Activated naive CD8-positive, alpha-beta T cell treated with anti-CD3 and anti-CD28 coated beads for 36 hours (primary cell): ENCODE measurements around the gene CREB5. TPM values are rescaled to one million over a fixed set of nuclear protein-coding genes. Genes with fewer than 3 reads are reported as not detected.

Experiments used
- DNase-seq: peaks from one replicate; pipeline ENCODE4 v3.0.0; 2021
- H3K27ac Mint-ChIP-seq: one replicate; pipeline ENCODE4 v1.8.0; 2022; ENCODE audit warnings: mild to moderate bottlenecking, moderate library complexity, mixed read lengths
- H3K27me3 Mint-ChIP-seq: one replicate; pipeline ENCODE4 v1.8.0; 2022; ENCODE audit warnings: mild to moderate bottlenecking, mixed read lengths
- H3K36me3 Mint-ChIP-seq: one replicate; pipeline ENCODE4 v1.8.0; 2021; ENCODE audit warnings: mild to moderate bottlenecking, mixed read lengths
- H3K4me1 Mint-ChIP-seq: one replicate; pipeline ENCODE4 v1.8.0; 2021; ENCODE audit warnings: mixed read lengths
- H3K4me3 Mint-ChIP-seq: one replicate; pipeline ENCODE4 v1.8.0; 2022; ENCODE audit warnings: mild to moderate bottlenecking, moderate library complexity, mixed read lengths
- H3K9me3 Mint-ChIP-seq: one replicate; pipeline ENCODE4 v1.8.0; 2022; ENCODE audit warnings: mixed read lengths
- total RNA-seq, 2 experiments: library from RNA; stranded (reverse); gene quantifications; one replicate each; pipeline ENCODE4 v1.2.3, GENCODE V29; 2021

Gene CREB5
- total RNA-seq, 2 experiments from 2014 or later, result 2.0 to 2.4 TPM

- H3K36me3 Mint-ChIP-seq, result no peaks in the 10 kb centered on the region
- DNase-seq, result no peak
- H3K4me3 Mint-ChIP-seq, result no peak overlapping the region
- H3K27ac Mint-ChIP-seq, result no peak overlapping the region
- peaks cover 68% of the 10 kb centered on the region for H3K27me3 Mint-ChIP-seq
- no peaks in the 10 kb centered on the region for H3K9me3 Mint-ChIP-seq
- peaks cover 23% of the 10 kb centered on the region for H3K4me1 Mint-ChIP-seq
Measured at GRCh38 chr7:28414453-28414852, 2.1 kb downstream of the CREB5 start.

GRCh38 chr7:28417321-28417940, 5.1 kb downstream of the CREB5 start:
- Mint-ChIP-seq H3K4me3 (no peak overlapping the region), H3K27ac (no peak overlapping the region), H3K36me3 (no peaks in the 10 kb centered on the region), H3K27me3 (peaks cover 49% of the 10 kb centered on the region), H3K4me1 (peaks cover 5% of the 10 kb centered on the region), H3K9me3 (no peaks in the 10 kb centered on the region)
- DNase-seq, result no peak

DNA sequence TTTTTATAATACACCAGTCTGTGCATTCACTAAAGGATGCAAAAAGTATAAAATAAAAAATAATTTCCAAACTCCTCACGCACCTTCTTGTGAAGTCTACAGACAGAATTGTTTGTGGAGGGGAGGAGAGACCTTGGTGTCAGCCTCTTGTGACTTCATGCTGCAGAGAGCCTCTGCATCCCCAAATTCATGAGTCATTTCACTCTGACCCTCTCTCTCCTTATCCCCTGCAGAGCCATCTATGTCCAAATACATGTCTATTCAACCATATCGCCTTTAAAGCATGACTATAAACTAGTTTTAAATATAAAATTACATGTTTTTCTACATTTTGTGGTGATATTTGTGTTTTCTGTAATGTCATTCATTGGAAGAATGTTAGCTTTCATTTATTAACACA, 6.0 kb downstream of the CREB5 start:
- Mint-ChIP-seq H3K4me3 (no peak overlapping the region), H3K36me3 (no peaks in the 10 kb centered on the region), H3K27me3 (peaks cover 45% of the 10 kb centered on the region), H3K9me3 (no peaks in the 10 kb centered on the region), H3K4me1 (no peaks in the 10 kb centered on the region), H3K27ac (no peak overlapping the region)
- no peak for DNase-seq

DNA sequence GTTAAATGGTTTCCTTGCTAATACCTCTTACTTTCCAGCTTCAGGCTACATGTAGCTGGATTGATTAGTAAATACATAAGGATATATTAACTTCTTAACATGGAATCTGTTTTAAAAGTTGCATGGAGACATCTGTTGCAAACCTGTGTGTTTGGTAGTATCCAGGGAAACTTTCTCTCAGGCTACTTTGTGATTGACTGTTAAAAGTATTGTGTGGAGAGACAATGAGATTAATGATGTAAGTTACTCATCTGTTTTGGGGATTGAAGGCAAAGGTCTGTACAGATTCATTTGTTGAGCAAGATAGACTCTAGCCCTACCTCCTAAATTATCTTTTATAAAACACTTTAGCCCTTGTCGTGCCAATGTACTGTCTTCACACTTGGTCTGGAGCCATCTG, 6.6 kb downstream of the CREB5 start:
- Mint-ChIP-seq H3K27me3 (peaks cover 41% of the 10 kb centered on the region), H3K9me3 (no peaks in the 10 kb centered on the region), H3K4me3 (no peak overlapping the region), H3K36me3 (no peaks in the 10 kb centered on the region), H3K4me1 (no peaks in the 10 kb centered on the region), H3K27ac (no peak overlapping the region)
- no peak for DNase-seq

DNA sequence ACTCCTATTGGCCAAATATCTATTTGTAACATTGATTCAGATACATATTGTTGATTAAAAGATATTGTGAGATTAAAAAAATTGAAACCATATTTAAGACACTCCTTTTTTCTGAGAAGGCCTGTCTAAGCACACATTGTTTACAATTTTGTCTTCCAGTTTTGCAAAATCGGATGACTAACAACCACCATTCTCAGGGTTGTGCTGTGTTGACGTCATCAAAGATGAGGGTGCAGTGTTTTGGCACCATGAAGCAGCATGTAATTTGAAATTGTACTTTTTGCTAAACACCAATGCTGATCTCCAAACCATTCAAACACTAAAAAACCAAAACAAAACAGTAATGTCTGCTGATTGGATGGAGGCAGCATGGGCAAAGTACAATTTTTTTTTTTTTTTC, 7.4 kb downstream of the CREB5 start:
- no peak overlapping the region for H3K4me3 Mint-ChIP-seq
- DNase-seq, result no peak
- no peaks in the 10 kb centered on the region for H3K36me3 Mint-ChIP-seq
- peaks cover 36% of the 10 kb centered on the region for H3K27me3 Mint-ChIP-seq
- no peak overlapping the region for H3K27ac Mint-ChIP-seq
- H3K9me3 Mint-ChIP-seq, result no peaks in the 10 kb centered on the region
- H3K4me1 Mint-ChIP-seq, result no peaks in the 10 kb centered on the region

DNA sequence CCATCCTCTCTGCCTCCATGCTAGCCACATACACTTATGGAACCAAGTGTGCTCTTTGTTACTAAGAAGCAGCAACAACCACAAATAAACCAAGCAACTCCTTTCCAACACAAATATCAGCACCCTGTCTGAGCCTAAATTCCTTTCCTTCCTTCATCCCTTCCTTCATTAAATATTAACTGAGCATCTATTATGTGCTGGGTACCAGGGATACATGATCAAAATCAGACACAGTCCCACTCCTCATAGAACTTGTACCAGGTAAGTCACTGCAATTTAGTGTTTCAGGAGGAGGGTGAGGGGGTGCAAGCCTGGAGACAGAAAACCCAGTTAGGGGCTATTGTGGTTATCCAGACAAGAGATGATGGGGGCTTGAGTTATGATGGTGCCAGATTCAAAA, 10.8 kb downstream of the CREB5 start:
- DNase-seq, result no peak
- Mint-ChIP-seq H3K36me3 (no peaks in the 10 kb centered on the region), H3K9me3 (no peaks in the 10 kb centered on the region), H3K27ac (no peak overlapping the region), H3K27me3 (peaks cover 23% of the 10 kb centered on the region), H3K4me1 (no peaks in the 10 kb centered on the region), H3K4me3 (no peak overlapping the region)

DNA sequence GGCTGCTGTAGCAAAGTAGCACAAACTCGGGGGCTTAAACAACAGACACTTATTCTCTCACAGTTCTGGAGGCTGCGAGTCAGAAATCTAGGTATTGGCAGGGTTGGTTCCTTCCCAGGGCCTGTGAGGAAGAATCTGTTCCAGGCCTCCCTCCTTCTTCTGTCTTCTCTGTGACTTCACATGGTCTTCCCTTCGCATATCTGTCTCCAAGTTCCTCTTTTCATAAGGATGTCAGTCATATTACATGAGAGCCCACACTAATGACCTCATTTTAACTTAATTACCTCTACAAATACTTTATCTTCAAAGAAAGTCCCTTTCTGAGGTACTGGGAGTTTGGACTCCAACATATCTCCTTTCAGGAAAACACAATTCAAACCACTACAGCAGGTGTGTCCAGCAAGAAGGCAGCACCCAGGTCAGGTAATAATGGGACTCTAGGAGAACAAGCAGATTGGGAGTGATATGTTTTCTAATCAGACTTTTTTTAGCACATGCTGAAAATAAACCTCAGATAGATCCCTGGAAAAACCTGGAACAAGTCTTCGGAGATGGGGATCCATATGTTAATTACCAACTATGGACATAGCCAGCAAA, 11.7 kb downstream of the CREB5 start:
- H3K9me3 Mint-ChIP-seq, result no peaks in the 10 kb centered on the region
- no peak overlapping the region for H3K4me3 Mint-ChIP-seq
- no peak overlapping the region for H3K27ac Mint-ChIP-seq
- H3K4me1 Mint-ChIP-seq, result no peaks in the 10 kb centered on the region
- H3K36me3 Mint-ChIP-seq, result no peaks in the 10 kb centered on the region
- peaks cover 20% of the 10 kb centered on the region for H3K27me3 Mint-ChIP-seq
- no peak for DNase-seq

- Mint-ChIP-seq H3K4me3 (no peak overlapping the region), H3K27me3 (peaks cover 18% of the 10 kb centered on the region), H3K27ac (no peak overlapping the region), H3K36me3 (no peaks in the 10 kb centered on the region), H3K4me1 (no peaks in the 10 kb centered on the region), H3K9me3 (no peaks in the 10 kb centered on the region)
- DNase-seq, result no peak
Measured at GRCh38 chr7:28425496-28425895, 13.2 kb downstream of the CREB5 start.

- Mint-ChIP-seq H3K27ac (no peak overlapping the region), H3K36me3 (no peaks in the 10 kb centered on the region), H3K4me1 (no peaks in the 10 kb centered on the region), H3K9me3 (no peaks in the 10 kb centered on the region), H3K27me3 (peaks cover 21% of the 10 kb centered on the region), H3K4me3 (no peak overlapping the region)
- DNase-seq, result no peak
Measured at GRCh38 chr7:28427236-28427635, 14.9 kb downstream of the CREB5 start.

GRCh38 chr7:28430616-28431015, 18.3 kb downstream of the CREB5 start:
- Mint-ChIP-seq H3K27me3 (peaks cover 27% of the 10 kb centered on the region), H3K9me3 (no peaks in the 10 kb centered on the region)

DNA sequence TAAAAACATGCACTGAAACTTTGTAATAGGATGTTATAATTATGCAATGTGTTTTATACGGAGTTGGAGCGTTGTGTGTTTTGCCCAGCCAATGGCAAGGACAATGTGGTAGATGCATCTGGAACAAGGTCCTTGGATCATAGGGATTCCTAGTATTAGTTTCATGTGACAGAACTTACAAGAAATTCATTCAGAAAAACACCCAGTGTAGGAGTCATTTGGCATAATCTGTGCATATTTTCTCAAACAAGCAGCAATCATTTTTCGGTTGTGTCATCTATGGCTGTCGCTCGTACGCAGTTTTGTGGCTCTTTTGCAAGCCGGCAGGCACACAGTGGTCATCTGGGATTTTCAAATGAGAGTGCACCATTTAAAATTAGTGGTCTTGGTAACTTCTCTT, 19.8 kb downstream of the CREB5 start:
- no peak overlapping the region for H3K27ac Mint-ChIP-seq
- no peak for DNase-seq
- H3K4me3 Mint-ChIP-seq, result no peak overlapping the region
- no peaks in the 10 kb centered on the region for H3K4me1 Mint-ChIP-seq
- no peaks in the 10 kb centered on the region for H3K36me3 Mint-ChIP-seq
- H3K27me3 Mint-ChIP-seq, result peaks cover 28% of the 10 kb centered on the region
- H3K9me3 Mint-ChIP-seq, result no peaks in the 10 kb centered on the region

More at GRCh38 chr7:28430616-28431015, 18.3 kb downstream of the CREB5 start:
- DNase-seq, result no peak
- Mint-ChIP-seq H3K36me3 (no peaks in the 10 kb centered on the region), H3K4me1 (no peaks in the 10 kb centered on the region), H3K4me3 (no peak overlapping the region), H3K27ac (no peak overlapping the region)

DNA sequence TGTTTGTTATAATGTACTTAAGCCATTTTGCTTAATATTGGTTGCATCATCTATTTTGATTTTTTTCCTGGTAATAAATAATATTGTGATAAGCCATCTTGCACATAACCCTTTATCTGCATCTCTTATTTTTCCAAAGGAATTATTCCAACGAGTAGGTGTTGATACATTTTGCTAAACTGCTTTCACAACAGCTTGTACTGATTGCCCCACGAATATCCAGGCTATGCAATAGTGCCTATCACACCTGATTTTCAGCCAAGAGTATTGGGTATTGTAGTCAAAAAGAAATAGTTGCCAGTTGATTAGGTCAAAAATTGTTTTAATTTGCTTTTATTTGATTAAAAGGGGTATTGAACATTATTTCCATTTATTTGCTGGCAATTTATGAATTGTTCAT, 20.7 kb downstream of the CREB5 start:
- no peaks in the 10 kb centered on the region for H3K9me3 Mint-ChIP-seq
- H3K27ac Mint-ChIP-seq, result no peak overlapping the region
- H3K4me3 Mint-ChIP-seq, result no peak overlapping the region
- DNase-seq, result no peak
- H3K4me1 Mint-ChIP-seq, result no peaks in the 10 kb centered on the region
- no peaks in the 10 kb centered on the region for H3K36me3 Mint-ChIP-seq
- H3K27me3 Mint-ChIP-seq, result peaks cover 29% of the 10 kb centered on the region

GRCh38 chr7:28433699-28434219, 21.4 kb downstream of the CREB5 start:
- no peak for DNase-seq
- no peaks in the 10 kb centered on the region for H3K4me1 Mint-ChIP-seq
- no peaks in the 10 kb centered on the region for H3K36me3 Mint-ChIP-seq

DNA sequence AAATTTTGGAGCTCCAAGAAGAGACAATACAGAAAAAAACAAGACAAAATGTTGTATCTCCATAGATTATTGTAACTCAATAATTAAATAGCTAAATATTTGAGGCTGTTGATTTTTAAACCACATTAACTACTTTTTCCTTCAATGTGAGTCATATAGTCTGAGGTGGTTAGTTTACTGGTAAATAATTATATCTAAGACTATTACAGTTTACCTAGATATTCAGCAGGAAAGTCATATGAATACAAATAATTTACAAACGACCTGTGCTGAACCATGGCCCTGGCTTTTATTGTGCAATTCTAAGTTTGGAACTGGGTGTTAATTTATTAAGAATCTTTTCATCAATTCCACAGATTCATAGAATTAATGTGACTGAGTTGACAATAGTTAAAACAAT, 22.2 kb downstream of the CREB5 start:
- Mint-ChIP-seq H3K36me3 (no peaks in the 10 kb centered on the region), H3K4me1 (no peaks in the 10 kb centered on the region), H3K27ac (no peak overlapping the region), H3K9me3 (no peaks in the 10 kb centered on the region), H3K27me3 (peaks cover 34% of the 10 kb centered on the region), H3K4me3 (no peak overlapping the region)
- no peak for DNase-seq

More at GRCh38 chr7:28433699-28434219, 21.4 kb downstream of the CREB5 start:
- no peak overlapping the region for H3K4me3 Mint-ChIP-seq
- no peak overlapping the region for H3K27ac Mint-ChIP-seq
- peaks cover 31% of the 10 kb centered on the region for H3K27me3 Mint-ChIP-seq
- H3K9me3 Mint-ChIP-seq, result no peaks in the 10 kb centered on the region

DNA sequence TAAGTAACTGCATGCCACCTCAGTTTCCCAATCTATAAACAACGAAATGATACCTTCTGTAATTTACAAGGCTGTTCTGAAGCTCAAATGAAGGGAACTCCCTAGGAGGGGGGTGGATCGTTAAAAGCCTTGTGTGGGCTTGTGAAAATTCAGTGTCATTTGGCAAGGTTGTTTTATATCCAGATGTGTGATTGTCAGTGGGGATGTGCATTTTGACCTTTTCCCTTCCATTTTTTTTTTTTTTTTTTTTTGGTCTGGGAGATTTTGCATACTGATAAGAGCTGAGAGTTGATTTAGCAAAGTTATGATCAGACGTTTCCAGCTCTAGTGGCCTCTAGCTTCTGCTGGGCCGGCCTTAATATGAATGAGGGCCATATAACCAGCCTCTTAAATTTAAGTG, 22.8 kb downstream of the CREB5 start:
- H3K4me3 Mint-ChIP-seq, result no peak overlapping the region
- no peaks in the 10 kb centered on the region for H3K36me3 Mint-ChIP-seq
- H3K4me1 Mint-ChIP-seq, result no peaks in the 10 kb centered on the region
- no peaks in the 10 kb centered on the region for H3K9me3 Mint-ChIP-seq
- H3K27me3 Mint-ChIP-seq, result peaks cover 39% of the 10 kb centered on the region
- no peak for DNase-seq
- no peak overlapping the region for H3K27ac Mint-ChIP-seq

DNA sequence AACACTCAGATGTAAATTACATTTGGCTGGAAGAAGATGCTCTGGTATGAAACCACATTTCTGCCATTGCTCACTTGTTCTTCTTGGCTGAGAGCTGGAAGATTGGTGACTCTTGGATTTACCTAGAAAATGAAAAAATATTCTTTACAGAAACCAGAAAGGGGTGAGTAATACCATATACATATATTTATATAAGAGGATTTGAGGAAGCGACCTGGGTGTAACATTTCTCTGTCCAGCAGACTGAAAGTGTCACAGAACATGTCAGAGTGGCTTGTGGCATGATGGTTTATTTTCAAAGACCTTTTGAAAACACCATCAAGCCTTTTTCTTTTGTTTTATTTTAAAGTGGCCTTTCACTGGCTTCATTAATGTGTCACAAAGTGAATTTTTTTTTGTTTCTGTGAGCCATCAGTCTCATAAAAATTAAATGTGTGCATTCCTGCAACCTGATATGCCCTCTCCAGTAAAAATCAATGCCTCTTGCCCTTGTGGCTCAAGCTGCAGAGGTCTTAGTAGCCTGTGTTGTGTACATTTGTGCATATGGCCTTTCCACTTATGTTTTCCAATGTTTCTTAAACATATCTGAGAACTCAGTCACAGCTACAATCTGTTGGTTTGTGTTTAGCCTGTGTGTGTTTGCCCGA, 23.5 kb downstream of the CREB5 start:
- H3K9me3 Mint-ChIP-seq, result no peaks in the 10 kb centered on the region
- H3K27ac Mint-ChIP-seq, result no peak overlapping the region
- no peak overlapping the region for H3K4me3 Mint-ChIP-seq
- H3K36me3 Mint-ChIP-seq, result no peaks in the 10 kb centered on the region
- peaks cover 39% of the 10 kb centered on the region for H3K27me3 Mint-ChIP-seq
- no peaks in the 10 kb centered on the region for H3K4me1 Mint-ChIP-seq
- DNase-seq, result no peak
